Inflammatory macrophage treated with lipopolysaccharide for 1 hour (primary cell): ENCODE results near the gene DPP7.
A peak's percentile ranks its signal among the peaks of the same experiment; 100 is the strongest.
"Not testable (repeated sequence)": the region's sequence is repeated elsewhere in the genome, so short reads cannot be mapped to it uniquely, and the experiment has no call there.

Experiments
- DNase-seq, 2 donors: peaks; one replicate each; pipeline ENCODE4 v3.0.0-alpha.2; 2020 to 2022

DPP7 gene

GRCh38 chr9:137128862-137129455, 14.4 kb upstream of the DPP7 start:
- no peak for DNase-seq

DNA sequence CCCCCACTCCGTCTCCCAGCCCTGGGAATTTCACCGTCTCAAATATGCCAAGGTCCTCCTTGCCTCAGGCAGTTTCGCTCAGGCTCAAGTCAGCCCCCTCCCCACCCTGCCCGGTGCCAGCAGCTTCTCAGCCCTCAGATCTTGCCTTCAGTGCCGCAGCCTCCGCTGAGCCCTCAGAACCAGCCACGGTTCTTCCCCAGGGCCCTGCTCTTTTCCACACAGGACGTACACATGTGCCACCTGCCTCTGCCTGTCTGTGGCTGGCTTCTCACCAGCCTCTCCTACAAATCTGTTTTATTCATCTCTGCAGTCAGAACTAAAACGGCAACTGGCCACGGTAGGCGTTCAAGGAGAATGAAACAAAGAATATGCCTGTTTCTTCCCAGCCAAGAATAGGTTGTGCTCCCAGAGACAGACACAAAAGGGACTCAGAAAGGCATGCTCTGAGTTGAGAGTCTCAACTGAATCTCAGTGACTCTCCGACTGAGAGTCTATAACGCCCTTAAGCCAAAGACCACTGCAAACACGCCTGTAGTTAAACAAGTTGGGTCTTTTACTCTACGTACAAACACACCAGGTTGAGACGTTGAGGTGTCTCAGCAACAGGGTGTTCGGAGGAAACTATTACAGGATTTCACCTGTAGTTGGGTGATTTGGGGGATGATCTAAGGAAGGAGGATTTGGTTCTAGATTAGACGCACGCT, 13.8 kb upstream of the DPP7 start:
- no peak for DNase-seq

DNA sequence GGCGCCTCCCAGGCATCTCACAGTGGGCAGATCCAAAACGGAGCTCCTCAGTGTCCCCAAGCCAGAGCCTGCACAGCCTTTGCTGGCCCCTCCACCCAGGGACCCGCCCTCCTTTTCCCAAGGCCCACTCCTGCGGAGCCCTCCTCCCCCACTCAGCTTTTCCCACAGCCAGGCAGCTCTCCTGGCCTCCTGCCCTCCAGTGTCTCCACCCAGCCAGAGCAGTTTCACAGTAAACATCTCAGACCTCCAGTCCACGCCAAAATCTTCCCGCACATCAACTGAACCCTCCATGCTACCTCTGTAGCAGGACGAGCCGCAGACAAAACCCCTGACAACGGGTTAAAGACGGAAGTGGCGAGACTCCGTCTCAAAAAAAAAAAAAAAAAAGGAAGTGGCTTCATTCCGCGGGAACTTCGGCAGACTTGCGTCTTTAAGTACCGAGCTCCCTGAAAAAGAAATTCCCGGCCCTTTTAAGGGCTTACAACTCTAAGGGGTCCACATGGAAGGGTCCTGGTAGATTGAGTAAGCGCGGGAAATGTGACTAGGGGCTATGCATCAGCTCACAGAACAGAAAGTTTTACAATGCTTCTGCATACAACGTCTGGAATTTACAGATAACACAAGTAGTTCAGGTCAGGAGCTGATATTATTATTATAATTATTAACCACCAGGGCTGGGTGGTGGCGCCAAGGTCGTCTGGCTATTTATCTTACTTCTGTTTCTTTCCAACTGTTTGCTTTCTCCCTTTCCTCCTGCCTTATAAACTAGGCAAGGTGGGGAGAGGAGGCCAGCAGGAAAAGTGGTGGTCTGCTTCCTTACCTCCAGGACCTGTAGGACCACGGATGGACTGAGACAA, 13.0 kb upstream of the DPP7 start:
- DNase-seq, result peak; percentile 61 to 76

DNA sequence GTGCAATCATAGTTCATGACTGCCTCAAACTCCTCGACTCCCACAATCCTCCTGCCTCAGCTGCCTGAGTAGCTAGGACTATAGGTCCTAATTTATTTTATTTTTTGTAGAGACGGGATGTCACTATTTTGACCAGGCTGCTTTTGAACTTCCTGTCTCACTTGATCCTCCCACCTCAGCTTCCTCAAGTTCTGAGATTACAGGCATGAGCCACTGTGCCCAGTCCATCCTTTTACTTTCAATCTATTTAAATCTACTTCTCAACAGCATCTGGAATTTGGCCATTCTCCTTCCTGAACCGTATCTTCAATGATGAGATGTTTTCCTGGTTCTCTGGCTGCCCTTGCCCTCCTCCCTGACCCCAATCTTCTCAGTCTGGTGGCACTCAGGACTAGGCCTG, 12.3 kb upstream of the DPP7 start:
- peak; percentile 21 to 24 for DNase-seq

DNA sequence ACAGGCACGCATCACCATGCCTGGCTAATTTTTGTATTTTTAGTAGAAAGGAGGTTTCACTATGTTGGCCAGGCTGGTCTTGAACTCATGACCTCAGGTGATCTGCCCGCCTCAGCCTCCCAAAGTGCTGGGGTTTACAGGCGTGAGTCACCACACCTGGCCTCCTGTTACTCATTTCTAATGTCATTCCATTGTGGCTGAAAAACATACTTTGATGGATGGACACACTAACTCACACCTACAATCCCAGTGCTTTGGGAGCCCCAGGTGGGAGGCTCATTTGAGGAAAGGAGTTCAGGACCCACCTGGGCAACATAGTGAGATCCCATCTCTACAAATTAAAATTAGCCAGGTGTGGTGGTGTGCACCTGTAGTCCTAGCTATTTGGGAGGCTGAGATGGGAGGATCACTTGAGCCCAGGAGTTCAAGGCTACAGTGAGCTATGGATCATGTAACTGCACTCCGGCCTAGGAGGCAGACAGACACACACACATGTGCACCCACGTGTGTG, 9.5 kb upstream of the DPP7 start:
- DNase-seq, result not testable (repeated sequence)

GRCh38 chr9:137123468-137123837, 8.9 kb upstream of the DPP7 start:
- no peak for DNase-seq

DNA sequence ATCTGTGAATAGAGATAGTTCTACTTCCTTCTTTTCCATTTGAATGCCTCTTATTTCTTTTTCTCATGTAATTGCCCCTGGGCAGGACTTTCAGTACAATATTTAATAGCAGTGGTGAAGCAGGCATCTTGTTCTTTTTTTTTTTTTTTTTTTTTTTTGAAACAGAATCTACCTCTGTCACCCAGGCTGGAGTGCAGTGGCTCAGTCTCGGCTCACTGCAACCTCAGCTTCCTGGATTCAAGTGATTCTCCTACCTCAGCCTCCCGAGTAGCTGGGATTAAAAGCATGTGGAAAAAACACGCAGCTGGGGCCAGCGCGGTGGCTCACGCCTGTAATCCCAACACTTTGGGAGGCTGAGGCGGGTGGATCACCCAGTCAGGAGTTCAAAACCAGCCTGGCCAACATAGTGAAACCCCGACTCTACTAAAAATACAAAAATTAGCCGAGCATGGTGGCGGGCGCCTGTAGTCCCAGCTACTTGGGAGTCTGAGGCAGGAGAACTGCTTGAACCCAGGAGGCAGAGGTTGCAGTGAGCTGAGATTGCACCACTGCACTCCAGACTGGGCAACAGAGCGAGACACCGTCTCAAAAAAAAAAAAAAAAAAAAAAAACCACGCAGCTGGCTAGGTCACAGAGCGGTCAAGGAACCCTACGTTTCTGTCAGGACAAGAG, 8.4 kb upstream of the DPP7 start:
- DNase-seq, result not testable (repeated sequence)

- not testable (repeated sequence) for DNase-seq
Observed at GRCh38 chr9:137121927-137122795, 7.6 kb upstream of the DPP7 start.

GRCh38 chr9:137118092-137118603, 3.6 kb upstream of the DPP7 start:
- DNase-seq, result not testable (repeated sequence)

DNA sequence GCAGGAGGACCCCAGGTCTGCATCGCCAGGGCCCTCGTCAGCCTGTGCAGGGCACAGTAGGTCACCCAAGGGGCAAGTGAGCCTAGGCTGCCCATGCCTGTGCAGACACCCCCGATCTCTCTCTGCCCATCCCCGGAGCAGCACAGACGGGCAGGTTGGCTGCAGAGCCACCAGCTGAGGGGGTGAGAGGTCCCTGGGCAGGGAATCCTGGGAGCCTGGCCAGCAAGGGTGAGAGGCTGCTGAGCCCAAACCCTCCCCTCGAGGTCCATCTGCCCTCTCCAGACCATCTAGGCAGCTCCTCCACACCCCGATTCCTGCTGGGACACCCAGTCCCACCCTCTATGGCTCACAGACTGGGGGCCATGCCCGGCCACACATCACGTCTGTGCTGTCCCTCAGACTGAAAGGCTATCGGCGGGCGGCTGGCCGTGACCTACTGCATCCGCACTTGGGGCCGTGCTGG, 2.8 kb upstream of the DPP7 start:
- no peak for DNase-seq

GRCh38 chr9:137116728-137117127, 2.2 kb upstream of the DPP7 start:
- DNase-seq, result no peak

DNA sequence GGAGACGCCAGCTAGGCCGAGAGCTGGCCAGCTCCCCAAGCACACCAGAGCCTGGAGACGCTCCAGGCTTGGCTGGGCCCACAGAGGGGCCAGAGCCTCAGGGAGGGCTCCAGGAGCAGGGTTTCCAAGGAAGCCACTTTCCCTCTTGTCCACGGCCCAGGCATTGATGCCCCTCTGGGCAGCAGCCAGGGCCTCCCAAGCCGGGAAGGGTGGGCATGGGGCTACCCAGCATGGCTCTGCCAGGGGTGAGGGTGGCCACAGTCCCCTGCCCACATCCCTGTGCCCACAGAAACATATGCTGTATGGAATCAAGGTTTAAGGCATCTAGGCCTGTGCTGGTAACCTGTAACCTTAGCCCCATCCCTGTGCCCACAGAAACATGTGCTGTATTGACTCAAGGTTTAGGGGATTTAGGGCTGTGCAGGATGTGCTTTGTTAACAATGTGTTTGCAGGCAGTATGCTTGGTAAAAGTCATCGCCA, 1.5 kb upstream of the DPP7 start:
- no peak for DNase-seq

GRCh38 chr9:137115394-137116026, 977 bp upstream of the DPP7 start:
- no peak for DNase-seq

DNA sequence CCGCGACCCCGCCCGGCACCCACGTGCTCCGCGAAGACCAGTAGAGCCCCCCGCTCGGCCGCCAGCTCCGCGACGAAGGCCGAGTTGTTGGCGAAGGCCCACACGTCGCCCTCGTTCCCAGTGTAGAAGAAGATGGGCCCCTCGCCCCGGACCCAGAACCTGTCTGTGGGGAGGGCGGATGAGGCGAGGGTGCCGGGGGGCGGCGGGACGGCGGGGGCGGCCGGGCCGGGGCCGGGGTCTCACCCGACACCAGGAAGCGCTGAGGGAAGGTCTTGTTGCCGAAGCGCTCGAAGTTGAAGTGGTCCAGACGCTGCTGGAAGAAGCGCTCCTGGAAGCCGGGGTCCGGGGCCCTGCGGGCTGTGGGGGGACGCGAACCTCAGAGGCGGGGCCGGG, 317 bp downstream of the DPP7 start:
- no peak for DNase-seq

DNA sequence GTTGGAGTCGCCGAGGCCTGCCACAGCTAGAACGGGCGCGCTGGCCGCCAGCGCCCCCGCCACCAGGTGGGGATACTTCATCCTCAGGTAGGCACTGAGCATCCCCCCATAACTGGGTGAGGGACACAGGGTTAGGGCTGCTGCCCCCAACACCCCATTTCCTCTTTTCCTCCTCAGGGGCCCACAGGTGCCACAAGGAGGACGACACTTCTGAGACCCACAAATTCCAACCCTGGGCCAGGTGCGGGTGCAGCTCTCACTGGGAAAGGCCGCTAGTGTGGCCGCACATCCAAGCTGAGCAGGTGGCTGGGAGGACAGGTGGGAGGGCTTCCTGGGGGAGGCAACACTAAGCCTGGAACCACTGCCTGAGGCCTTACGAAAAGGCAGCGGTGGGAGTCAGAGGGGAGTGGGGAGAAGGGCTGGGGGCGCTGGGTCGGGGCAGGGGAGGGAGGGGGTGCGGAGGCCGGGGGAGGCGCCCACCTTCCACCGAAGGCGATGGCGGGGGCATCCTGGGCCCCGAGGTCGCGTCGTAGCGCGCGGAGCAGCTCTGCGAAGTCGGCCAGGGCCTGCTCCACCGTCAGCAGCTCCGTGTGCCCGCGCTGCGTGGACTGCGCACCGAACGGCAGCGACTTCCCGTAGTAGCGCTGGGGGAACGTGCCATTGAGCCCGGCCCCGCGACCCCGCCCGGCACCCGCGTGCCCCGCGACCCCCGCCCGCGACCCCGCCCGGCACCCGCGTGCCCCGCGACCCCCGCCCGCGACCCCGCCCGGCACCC, 961 bp downstream of the DPP7 start:
- no peak for DNase-seq

DNA sequence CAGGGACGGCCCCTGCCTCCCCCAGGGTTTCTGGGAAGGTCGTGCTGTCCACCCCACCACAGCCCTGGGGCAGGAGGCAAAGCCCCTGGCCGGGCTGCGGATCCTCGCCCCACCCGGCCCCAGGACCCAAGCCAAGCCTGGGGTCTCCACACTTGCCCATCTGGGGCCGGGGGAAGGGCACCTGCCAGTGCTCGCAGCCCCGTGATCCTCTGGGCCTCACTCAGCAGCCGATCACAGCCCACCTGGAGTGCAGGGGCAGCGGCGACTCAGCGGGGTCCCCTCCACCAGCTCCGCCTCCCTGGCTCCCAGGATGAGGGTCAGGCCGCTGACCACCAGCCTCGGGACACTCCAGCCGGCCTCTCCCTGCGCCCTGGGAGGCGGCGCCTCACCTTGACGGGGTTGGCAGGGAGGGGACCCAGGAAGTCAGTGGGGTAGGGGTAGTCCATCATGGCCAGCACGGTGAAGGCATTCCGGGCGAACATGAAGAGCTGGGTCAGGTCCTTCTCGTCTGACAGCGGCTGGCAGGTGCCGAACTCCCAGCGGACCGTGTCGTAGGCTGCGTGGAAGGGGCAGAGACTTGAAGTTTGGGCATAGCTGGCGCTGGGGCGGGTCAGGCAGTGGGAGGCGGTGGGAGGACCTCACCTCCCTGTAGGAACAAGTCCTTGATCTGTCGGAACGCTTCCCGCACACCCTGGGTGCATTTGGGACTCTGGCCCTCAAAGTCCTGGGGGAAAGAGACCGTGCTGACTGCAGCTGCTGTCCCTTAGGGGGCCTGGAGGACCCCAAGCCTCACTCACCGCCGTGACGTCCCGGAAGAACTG, 1.8 kb downstream of the DPP7 start:
- DNase-seq, result no peak

DNA sequence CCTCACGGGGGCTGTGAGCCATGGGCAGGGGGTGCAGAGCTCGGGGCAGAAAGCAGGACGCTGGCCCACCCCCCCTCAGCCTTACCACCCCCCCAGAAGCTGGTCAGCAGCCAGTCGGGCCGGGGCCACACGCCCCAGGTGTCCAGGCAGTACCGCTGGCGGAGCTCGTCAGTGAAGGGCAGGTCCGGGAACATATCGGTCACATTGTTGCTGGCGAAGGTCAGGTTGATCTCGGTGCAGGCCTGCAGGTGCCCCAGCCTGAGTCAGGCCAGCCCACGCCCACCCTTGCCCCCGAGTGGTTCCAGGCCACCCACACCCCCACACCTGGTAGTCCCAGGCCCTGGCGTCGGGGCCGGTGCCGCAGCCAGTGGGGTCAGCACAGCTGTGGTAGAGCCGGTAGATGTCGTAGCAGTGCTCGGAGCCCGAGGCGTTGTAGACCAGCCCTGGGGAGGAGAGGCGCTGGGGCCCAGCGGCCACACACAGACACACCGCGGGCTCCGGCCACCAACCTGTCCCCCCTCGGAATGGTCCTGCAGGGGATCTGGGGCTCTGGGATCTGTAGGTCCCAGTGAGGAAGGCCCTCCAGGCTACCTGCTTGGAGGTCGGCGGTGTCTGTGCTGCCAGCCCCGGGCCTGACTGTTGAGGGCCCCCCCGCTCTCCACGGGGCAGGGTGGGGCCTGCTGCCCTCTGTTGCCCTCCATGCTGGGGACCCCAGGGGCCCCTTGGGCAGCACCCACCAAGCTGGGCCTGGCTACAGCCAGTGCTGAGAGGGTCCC, 2.6 kb downstream of the DPP7 start:
- DNase-seq, result no peak
